ENCODE data around the gene RTEL1.

DNA sequence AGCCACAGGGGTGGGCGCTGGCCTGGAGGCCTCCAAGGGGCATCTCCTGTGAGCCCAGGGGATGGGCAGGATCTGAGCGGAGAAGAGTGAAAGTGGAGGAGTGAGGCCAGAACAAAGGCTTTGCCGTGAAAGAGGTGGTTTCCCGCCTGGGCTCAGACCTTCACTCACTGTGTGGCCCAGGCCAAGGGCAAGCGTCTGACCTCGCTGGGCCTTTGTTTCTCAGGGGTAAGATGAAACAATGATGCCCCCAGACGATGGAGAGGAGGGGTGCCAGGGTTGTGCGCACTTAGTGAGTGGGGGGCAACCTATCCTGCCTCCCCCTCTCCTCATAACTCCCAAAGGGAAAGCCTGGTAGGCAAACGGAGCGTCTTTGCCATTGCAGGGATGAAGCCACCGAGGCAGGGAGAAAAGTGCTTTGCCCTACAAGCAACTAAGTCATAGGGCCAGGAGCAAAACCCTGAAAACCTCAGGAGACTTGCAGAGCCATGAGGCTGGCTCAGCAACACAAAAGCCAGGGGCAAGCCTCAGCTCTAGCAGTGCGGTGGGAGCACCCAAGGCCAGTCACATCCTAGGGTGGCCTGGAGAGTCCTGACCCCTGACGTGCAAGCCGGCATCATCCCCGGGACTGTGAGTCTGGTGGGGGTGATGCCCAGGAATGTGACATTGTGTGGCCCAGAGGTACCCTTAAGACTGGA is 4.0 kb upstream of the RTEL1 start:
- TF ChIP-seq, protein P1, sequence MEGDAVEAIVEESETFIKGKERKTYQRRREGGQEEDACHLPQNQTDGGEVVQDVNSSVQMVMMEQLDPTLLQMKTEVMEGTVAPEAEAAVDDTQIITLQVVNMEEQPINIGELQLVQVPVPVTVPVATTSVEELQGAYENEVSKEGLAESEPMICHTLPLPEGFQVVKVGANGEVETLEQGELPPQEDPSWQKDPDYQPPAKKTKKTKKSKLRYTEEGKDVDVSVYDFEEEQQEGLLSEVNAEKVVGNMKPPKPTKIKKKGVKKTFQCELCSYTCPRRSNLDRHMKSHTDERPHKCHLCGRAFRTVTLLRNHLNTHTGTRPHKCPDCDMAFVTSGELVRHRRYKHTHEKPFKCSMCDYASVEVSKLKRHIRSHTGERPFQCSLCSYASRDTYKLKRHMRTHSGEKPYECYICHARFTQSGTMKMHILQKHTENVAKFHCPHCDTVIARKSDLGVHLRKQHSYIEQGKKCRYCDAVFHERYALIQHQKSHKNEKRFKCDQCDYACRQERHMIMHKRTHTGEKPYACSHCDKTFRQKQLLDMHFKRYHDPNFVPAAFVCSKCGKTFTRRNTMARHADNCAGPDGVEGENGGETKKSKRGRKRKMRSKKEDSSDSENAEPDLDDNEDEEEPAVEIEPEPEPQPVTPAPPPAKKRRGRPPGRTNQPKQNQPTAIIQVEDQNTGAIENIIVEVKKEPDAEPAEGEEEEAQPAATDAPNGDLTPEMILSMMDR (IDR thresholded peaks at IDR 0.05), result no peak
- no peak for TF ChIP-seq EZH2 (IDR thresholded peaks at IDR 0.05; ENCODE audit: borderline replicate concordance, insufficient read depth, low read depth, low read length, poor library complexity, severe bottlenecking)
